HFF-Myc (cell line): ENCODE results near the gene ANKRD33B.

Experiments
- DNase-seq: peaks from one replicate; pipeline ENCODE4 v3.0.0-alpha.2; 2011; ENCODE audit warnings: low read depth; ENCODE audit errors: extremely low read depth
- H3K4me3 ChIP-seq: replicated peaks from 2 replicates; pipeline ENCODE4 v1.5.1; 2011; ENCODE audit warnings: low read depth, mild to moderate bottlenecking, control low read depth, low read length
- TF ChIP-seq, protein P1 (sequence below): IDR thresholded peaks from 2 replicates; pipeline ENCODE4 v1.5.1; 2012; ENCODE audit warnings: mild to moderate bottlenecking, low read depth, low read length, control low read depth; ENCODE audit errors: missing control alignments

ANKRD33B gene

DNA sequence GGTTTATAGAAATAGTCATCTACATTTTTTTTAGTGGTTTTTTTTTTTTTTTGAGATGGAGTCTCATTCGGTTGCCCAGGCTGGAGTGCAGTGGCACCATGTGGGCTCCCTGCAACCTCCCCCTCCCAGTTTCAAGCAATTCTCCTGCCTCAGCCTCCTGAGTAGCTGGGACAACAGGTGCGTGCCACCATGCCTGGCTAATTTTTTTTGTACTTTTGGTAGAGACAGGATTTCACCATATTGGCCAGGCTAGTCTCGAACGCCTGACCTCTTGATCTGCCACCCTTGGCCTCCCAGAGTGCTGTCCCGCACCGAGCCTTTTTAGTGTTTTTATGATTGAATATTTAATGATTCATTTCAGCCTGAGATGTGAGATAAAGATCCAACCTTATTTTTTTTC lies 27.3 kb downstream of the ANKRD33B start:
- TF ChIP-seq, protein P1, sequence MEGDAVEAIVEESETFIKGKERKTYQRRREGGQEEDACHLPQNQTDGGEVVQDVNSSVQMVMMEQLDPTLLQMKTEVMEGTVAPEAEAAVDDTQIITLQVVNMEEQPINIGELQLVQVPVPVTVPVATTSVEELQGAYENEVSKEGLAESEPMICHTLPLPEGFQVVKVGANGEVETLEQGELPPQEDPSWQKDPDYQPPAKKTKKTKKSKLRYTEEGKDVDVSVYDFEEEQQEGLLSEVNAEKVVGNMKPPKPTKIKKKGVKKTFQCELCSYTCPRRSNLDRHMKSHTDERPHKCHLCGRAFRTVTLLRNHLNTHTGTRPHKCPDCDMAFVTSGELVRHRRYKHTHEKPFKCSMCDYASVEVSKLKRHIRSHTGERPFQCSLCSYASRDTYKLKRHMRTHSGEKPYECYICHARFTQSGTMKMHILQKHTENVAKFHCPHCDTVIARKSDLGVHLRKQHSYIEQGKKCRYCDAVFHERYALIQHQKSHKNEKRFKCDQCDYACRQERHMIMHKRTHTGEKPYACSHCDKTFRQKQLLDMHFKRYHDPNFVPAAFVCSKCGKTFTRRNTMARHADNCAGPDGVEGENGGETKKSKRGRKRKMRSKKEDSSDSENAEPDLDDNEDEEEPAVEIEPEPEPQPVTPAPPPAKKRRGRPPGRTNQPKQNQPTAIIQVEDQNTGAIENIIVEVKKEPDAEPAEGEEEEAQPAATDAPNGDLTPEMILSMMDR, result no peak
- no peak for DNase-seq
- no peak overlapping the region for H3K4me3 ChIP-seq

DNA sequence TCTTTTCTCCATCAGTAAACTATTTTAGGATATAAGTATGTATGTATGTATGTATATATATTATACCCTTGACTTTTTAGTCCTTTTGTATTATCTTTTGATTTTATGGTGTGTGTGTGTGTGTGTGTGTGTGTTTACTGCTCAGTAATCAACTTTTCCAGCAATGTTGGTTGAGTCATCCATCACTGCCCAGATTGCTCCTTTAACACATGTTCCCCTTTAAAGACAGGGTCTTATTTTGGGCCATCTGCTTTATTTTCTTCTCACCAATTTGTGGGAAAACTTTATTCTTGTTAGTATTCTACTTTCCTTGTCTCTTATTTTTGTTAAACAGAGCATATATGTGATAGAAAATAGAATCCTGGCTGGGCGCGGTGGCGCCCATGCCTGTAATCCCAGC lies 28.1 kb downstream of the ANKRD33B start:
- TF ChIP-seq, protein P1, result no peak
- DNase-seq, result no peak
- no peak overlapping the region for H3K4me3 ChIP-seq

DNA sequence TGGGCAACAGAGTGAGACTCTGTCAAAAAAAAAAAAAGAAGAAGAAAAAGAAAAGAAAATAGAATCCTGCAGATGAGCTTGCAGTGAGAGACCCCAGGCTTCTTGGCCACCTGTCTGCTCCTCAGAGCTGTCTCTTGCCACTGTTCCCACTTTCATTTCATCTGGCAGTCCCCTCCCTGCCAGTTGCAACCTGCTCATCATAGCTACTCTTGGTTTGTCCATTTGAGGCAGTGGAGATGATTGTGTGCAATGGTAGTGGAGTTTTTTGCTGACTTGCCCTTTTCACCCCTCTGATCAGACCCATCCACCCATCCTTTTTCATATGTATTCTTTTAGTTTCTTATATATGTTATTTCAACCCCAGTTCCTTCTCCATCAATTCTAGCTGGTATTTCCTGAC lies 28.7 kb downstream of the ANKRD33B start:
- no peak for DNase-seq
- TF ChIP-seq, protein P1, result no peak
- H3K4me3 ChIP-seq, result no peak overlapping the region

DNA sequence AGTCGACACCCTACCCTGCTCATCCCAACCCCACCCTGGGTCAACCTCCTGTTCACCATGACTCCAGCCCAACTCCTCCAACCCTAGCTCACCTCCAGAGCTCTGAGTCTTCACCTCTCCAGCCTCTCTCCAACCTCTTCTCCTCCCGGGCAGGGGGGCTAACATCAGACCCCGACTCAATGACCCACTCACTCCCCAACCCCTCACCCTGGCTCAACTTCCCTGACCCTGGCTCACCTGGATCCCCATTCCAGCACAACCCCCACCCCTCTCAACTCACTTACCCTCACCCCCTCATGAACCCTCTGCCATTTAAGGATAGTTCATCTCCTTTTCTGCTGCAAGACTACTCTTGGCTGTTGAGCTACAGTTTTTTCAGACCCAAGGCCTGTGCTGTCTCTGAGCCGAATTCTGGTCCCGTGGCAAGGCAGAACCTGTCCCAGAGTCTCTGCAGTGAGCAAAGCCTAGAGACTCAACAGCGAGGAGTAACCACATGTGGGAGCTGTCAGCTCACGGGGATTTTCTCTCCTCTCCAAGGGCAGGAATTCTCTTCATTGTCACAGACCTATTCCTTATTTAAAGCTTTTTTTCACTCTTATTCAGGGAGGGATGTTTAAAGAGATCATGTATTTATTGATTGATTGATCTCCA lies 29.8 kb downstream of the ANKRD33B start:
- no peak for DNase-seq
- H3K4me3 ChIP-seq, result no peak overlapping the region
- TF ChIP-seq, protein P1, result no peak

DNA sequence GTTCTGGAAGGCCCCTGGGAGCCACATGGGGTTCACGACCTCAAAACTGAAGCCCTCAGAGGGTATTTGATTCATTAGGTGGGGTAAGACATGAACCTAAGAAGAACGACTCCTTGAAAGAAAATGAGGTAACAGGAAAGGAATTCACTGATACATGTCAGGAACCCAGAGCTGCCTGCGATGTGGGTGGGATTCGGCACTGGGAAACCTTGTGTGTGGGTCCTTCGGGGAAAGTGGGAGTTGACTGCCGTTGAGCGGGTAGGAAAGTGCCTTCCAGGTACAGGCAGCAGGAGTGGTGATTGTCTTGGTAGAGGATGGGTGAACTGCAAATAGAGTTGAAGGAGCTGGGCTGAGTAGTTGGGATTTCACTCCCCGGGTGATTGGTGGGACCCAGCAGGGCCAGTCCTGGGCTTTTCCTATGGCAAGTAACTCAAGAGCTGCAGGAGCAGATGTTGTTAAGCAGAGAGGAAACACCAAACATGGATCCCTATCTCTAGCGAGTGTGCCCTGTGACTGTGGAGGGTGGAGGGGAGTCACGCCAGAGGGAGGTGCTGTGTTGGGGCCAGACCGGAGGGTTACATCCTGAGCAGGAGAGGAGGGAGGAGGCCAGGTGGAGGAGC lies 30.8 kb downstream of the ANKRD33B start:
- DNase-seq, result no peak
- TF ChIP-seq, protein P1, result no peak
- no peak overlapping the region for H3K4me3 ChIP-seq

DNA sequence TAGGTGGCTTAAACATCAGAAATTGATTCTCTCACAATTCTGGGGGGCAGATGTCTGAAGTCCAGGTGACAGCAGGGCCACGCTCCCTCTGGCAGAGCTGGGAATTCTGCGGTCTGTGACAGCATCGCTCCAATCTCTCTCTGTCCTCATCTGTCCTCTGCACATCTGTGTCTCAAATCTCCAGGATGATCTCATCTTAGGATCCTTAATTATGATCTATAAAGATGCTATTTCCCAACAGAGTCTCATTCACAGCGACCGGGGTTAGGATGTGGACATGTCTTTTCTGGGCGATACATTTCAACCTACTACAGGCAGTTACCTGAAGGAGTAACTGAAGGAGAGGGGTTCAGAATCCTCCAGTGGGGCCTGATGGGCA lies 31.4 kb downstream of the ANKRD33B start:
- H3K4me3 ChIP-seq, result peak overlapping the region; percentile 23

More for the DNA sequence above, 31.4 kb downstream of the ANKRD33B start:
- TF ChIP-seq, protein P1, result no peak
- DNase-seq, result no peak
